Measurements from ENCODE around the gene PDCD2L.

- TF ChIP-seq CTCF (IDR thresholded peaks at IDR 0.05) (no peak), POLR2A (IDR thresholded peaks at IDR 0.05) (no peak)
Observed at GRCh38 chr19:34366738-34367623, 37.2 kb upstream of the PDCD2L start.
